ENCODE results near the gene CCDC14.
"Not testable (repeated sequence)": the region's sequence is repeated elsewhere in the genome, so short reads cannot be mapped to it uniquely, and the experiment has no call there.

The CCDC14 gene

DNA sequence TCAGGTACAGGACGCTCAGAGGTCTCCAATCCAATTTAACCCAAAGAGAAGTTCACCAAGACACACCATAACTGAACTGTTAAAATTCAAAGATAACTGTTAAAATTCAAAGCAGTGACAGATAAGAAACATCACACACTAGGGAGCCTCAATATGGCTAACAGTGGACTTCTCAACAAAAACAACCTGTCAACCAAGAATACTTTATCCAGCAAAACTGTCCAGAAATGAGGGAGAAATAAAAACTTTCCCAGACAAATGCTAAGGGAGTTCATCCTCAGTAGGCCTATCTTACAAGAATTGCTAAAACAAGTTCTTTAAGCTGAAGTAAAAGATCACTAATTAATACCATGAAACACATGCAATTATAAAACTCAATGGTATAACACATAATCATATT lies 40.6 kb downstream of the CCDC14 start:
- FAIRE-seq = no peak
- no peak for DNase-seq (ENCODE audit: extremely low spot score, insufficient read length, low read depth)

DNA sequence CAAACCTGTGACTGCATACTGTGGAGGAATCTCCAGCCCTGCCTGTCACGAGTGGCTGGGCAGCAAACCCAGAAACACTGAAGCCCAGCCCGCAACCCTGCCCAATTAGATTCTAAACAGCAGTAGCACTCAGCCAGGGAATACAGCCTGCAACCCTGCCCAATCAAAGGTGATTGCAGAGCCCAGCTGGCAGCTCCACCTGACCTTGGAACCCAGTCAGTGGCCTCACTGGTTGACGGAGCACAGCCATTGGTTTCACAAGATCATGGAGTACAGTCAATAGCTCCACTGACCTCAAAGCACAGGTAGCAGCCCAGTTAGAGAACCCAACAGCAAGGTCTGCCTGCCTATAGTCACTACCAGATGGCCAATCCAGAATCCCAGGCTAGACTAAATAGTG lies 41.7 kb downstream of the CCDC14 start:
- FAIRE-seq (no peak), DNase-seq (ENCODE audit: extremely low spot score, insufficient read length, low read depth) (no peak)

GRCh38 chr3:123914829-123915228 lies 46.2 kb downstream of the CCDC14 start:
- no peak for DNase-seq (ENCODE audit: extremely low spot score, insufficient read length, low read depth)
- FAIRE-seq = no peak

DNA sequence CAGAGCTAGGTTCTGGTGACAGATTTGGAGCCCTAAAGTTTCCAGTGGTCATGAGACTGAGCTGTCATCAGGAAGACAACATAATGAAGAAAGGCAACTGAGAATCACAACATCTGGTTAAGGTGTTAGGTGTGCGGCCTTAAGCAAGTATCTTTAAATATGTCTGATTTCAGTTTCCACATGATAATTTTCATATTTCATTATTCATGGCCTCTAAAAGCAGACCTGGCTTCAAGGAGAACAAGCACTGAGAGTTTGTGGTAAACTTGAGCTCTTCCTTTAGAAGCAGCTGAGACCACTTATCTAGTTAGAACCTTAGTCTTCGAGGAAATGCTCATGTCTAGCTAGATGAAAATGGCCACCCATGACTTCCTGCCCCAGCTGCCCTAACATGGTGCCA lies 51.2 kb downstream of the CCDC14 start:
- FAIRE-seq = peak; percentile 29
- no peak for DNase-seq (ENCODE audit: extremely low spot score, insufficient read length, low read depth)

DNA sequence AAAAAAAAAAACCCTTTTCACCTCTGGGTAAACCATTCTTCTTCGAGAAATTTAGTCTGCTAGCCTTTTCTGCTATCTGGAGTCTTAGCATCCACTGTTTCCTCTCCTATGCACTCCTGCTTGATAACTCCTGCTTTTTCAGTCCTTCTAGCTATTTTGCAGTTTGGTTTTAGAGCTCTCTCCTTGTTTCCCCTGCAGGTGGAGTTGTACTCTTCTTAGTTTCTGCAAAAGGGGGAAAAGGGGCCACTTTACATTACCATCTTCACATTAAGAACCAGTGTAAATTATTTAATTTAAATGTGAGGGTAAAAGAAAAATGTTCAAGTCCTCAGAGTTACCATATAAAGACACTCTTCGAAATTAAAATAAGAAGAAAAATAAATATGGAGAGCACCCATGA lies 53.3 kb downstream of the CCDC14 start:
- FAIRE-seq = no peak
- DNase-seq (ENCODE audit: extremely low spot score, insufficient read length, low read depth) = no peak

DNA sequence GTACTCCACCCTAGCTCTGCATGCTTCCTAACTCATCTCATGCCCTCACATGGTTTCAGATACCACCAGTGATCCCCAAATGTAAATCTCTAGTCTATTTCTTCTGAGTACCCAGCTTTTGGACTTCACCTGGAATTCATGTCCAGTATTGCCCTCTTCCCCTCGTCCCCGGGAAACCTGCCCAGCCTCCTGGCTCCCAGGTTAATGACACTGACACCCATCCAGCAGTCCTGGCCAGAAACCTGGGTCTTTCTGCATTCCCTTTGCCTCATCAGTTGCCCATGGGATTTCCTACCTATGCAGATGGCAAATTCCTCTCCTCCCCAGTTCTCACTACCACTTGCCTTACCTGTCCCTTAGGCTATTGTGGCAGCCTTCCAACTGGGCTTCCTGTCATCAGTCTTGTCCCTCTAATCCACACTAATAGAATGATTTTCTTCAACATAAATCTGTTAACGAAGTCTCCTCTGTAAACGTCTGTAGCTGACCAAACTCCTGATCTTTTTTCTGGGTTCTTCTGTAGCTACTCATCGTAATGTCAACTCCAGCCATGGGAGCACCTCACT lies 61.6 kb downstream of the CCDC14 start:
- no peak for DNase-seq (ENCODE audit: extremely low spot score, insufficient read length, low read depth)
- no peak for FAIRE-seq

- no peak for DNase-seq (ENCODE audit: extremely low spot score, insufficient read length, low read depth)
- no peak for FAIRE-seq
Observed at GRCh38 chr3:123893012-123893411, 68.0 kb downstream of the CCDC14 start.

DNA sequence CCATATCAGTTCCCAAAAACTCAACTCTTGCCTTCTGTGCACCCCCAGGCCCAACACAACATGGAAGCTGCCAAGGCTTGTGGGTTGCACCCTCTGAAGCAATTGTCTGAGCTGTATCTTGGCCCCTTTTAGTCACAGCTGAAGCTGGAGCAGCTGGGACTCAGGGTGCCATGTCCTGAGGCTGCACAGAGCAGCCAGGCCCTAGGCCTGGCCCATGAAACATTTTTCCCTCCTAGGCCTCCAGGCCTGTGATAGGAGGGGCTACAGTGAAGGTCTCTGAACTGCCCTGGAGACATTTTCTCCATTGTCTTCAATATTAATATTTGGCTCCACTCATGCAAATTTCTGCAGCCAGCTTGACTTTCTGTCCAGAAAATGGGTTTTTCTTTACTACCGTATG lies 68.8 kb downstream of the CCDC14 start:
- no peak for FAIRE-seq

DNA sequence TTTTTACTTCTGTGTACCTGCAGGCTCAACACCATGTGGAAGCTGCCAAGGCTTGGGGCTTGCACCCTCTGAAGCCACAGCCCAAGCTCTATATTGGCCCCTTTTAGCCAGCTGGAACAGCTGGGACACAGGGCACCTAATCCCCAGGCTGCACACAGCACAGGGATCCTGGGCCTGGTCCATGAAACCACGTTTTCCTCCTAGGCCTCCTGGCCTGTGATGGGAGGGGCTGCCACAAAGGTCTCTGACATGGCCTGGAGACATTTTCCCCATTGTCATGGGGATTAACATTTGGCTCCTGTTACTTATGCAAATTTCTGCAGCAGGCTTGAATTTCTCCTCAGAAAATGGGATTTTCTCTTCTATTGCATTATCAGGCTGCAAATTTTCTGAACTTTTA lies 70.0 kb downstream of the CCDC14 start:
- not testable (repeated sequence) for FAIRE-seq; DNase-seq (ENCODE audit: extremely low spot score, insufficient read length, low read depth)

More for the DNA sequence above, 68.8 kb downstream of the CCDC14 start:
- no peak for DNase-seq (ENCODE audit: extremely low spot score, insufficient read length, low read depth)

DNA sequence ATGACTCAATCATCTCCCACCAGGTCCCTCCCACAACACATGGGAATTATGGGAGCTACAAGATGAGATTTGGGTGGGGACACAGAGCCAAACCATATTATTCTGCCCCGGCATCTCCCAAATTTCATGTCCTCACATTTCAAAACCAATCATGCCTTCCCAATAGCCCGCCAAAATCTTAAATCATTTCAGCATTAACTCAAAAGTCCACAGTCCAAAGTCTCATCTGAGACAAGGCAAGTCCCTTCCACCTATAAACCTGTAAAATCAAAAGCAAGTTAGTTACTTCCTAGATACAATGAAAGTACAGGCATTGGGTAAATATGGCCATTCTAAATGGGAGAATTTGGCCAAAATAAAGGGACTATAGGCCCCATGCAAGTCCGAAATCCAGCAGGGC lies 70.9 kb downstream of the CCDC14 start:
- DNase-seq (ENCODE audit: extremely low spot score, insufficient read length, low read depth); FAIRE-seq: not testable (repeated sequence)

DNA sequence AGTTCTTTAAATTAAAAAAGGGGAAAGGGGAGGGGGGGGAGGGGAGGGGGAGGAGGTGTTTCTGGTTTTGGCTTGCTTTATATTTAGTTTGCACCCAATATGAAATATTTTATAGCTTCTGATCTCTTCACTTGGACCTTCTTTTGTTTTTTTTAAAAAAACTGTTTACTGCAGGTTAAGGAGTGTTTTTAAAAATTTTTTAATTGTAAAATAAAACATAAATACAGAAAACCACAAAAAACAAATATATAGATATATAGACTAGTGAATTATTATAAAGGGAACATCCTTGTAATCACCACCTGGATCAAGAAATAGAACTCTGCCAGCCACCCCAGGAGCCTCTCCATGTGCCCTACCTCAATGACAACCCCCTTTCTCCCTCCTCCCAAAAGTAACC lies 76.0 kb downstream of the CCDC14 start:
- FAIRE-seq = no peak
- DNase-seq (ENCODE audit: extremely low spot score, insufficient read length, low read depth) = no peak

GRCh38 chr3:123884203-123884831 lies 76.7 kb downstream of the CCDC14 start, which contains the start of gene MYLK:
MYLK (minus strand) TSS chr3:123884332; CDS start chr3:123793841, 90,491 bp downstream.
- DNase-seq (ENCODE audit: extremely low spot score, insufficient read length, low read depth) (peak; percentile 43), FAIRE-seq (no peak)

- FAIRE-seq = no peak
- DNase-seq (ENCODE audit: extremely low spot score, insufficient read length, low read depth) = no peak
Observed at GRCh38 chr3:123883701-123884202, 77.3 kb downstream of the CCDC14 start.

- no peak for DNase-seq (ENCODE audit: extremely low spot score, insufficient read length, low read depth)
Observed at GRCh38 chr3:123883111-123883510, 77.9 kb downstream of the CCDC14 start.

GRCh38 chr3:123881771-123882170 lies 79.3 kb downstream of the CCDC14 start:
- FAIRE-seq = no peak
- DNase-seq (ENCODE audit: extremely low spot score, insufficient read length, low read depth) = no peak

More at GRCh38 chr3:123883111-123883510, 77.9 kb downstream of the CCDC14 start:
- no peak for FAIRE-seq

DNA sequence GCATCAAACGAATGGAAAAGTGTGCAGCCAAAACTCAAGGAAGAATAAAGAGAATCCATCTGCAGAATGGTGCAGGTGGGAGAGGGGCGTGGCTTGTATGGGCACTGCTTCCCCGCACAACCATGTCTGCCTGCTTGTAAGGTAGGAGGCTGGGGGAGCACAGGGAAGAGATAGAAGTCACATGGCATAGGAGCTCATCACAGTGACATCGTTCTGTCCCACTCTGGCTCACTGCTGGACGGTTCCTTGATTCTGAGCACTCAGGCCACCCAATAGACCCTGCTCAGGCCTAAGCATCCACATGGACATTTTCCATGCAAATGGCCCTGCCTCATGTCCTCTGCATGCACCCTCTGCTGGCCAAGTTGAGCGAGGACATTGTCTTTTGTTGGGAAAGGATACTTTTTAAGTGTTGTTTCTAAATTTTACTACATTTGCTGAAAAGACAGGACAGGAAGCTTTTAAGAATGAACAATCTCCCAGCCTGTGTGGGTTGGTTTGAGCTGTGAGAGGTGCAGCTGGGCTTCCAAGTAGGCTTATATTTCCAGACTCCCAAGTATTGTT lies 79.9 kb downstream of the CCDC14 start:
- FAIRE-seq (no peak), DNase-seq (ENCODE audit: extremely low spot score, insufficient read length, low read depth) (no peak)

DNA sequence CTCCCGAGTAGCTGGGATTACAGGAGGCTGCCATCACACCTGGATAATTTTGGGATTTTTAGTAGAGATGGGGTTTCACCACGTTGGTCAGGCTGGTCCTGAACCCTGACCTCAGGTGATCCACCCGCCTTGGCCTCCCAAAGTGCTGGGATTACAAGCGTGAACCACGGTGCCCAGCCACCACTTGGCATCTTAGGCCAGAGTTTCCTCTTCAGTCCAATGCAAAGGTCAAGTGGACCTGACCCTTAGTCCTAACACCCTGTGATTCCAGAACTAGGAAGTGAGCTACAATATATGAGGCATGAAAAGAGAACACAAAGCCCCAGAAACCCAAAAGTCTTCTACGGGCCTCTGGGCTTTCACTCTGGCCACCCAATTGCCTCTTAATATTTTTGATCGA lies 82.2 kb downstream of the CCDC14 start:
- DNase-seq (ENCODE audit: extremely low spot score, insufficient read length, low read depth) = no peak
- no peak for FAIRE-seq

- DNase-seq (ENCODE audit: extremely low spot score, insufficient read length, low read depth) = no peak
- FAIRE-seq = no peak
Observed at GRCh38 chr3:123877965-123878364, 83.1 kb downstream of the CCDC14 start.

DNA sequence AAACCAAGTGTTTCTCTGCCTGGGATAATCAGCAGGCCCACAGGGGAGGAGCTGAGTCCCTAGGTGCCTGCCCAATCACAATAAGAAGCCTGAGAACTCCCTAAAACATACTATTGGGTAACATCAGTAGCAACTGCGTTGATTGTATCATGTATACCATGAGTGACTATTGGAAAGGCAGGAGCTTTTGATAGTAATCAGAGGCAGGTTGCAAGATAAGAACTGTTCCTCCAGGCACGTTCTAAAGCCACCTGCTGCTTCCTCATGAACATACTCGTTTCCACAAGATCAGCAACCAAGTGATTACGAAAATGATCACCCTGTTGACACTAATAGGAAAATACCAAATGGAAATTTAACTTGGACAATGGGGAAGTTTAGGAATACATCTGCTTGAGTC lies 83.6 kb downstream of the CCDC14 start:
- DNase-seq (ENCODE audit: extremely low spot score, insufficient read length, low read depth) (no peak), FAIRE-seq (no peak)

DNA sequence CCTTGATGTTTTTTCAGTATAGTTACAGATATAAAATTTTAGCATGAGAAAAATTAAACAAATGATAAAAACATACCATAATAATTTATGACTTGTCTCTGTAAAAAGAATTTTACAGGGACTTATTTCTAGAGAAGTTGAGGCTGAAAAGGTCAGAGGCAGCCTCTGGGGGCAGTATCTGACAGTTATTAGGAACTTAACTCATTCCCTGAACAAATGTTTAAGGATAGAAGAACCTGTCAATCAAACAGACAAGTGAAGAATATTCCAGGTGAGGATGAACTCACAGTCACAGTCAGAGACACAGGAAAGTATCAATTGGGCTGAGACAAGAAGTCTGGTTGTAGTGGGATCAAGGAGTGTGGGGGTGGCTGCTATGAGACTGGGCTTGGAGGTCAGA lies 84.2 kb downstream of the CCDC14 start:
- DNase-seq (ENCODE audit: extremely low spot score, insufficient read length, low read depth) = no peak
- no peak for FAIRE-seq

DNA sequence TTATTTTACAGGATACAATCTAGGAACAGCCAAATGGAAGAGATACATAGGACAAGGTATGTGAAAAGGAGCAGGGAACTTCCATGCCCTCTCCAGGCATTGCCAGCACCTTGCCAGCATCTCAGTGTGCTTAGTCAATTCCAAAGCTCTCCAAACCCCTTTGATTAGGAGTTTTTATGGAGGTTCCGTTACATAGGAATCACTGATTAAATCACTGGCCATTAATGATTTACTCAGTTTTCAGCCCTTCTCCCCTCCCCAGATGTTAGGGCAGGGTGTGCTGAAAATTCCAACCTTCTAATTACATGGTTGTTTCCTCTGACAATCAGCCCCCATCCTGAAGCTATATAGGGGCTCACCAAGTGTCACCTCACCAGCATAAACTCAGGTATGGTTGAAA lies 88.4 kb downstream of the CCDC14 start:
- no peak for FAIRE-seq
- no peak for DNase-seq (ENCODE audit: extremely low spot score, insufficient read length, low read depth)

Measured in GM18507 (cell line).